ENCODE results near the gene ARHGEF4. TPM values are rescaled to one million over a fixed set of nuclear protein-coding genes. Genes with fewer than 3 reads are reported as not detected.

The ARHGEF4 gene, protein sequence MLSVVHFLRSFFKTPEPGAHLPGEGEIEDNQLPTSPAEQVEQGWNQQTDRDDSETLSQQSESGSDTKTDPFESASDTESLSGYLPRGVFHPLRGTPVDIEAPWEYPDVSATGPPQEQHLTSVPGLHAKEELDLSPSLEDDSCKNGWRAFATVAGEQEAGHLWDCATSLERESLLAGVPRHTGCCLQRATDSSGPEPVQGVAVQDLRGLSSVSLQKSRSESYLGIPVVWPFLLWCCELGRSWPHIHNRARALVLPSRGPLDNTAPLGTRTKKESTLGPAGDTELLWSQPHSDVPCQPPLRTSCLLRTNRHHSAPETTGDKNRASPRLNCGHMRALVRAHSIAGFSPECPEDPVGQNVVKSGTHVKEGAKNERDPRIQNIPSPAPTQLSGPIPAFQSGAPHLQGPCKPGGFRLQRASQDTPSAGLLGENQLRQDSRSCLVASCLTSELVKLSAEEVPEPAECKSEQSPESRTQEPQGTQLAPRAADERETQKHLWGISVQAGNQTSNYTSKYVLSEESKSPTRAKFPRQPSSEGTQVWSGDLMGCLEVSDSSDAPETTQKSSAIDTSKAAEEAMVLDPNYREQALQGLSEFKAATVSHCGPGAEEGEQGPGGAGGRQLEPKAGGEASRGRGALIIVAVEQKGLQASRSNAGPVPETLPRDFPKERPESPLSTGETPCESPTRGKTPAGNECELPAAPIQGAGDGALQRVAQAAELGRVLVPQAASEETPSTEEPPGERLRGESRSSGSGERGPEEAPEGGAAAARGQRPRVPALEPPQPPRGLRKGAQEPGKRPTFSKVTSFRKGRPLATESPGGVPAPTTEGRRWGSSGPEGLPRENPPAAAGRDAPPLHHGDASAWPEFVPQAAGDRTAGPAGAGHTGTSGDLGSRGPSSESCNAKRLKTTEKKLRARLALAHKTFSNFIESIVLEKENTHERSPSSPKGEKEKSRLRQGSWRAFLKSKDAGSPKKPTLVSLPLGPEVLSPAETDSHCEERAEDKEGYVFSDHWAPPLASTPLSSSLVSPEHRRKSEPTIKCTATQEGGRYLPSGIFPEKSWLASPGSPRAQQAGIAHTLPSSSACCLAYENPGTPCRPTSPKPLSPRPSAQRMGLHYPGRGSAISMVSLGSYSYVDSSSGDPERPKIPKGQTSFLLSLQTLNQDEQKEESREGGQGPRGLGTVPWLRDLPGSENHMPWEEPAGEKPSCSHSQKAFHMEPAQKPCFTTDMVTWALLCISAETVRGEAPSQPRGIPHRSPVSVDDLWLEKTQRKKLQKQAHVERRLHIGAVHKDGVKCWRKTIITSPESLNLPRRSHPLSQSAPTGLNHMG (N-terminal part only)
- 43.2 TPM for total RNA-seq

DNA sequence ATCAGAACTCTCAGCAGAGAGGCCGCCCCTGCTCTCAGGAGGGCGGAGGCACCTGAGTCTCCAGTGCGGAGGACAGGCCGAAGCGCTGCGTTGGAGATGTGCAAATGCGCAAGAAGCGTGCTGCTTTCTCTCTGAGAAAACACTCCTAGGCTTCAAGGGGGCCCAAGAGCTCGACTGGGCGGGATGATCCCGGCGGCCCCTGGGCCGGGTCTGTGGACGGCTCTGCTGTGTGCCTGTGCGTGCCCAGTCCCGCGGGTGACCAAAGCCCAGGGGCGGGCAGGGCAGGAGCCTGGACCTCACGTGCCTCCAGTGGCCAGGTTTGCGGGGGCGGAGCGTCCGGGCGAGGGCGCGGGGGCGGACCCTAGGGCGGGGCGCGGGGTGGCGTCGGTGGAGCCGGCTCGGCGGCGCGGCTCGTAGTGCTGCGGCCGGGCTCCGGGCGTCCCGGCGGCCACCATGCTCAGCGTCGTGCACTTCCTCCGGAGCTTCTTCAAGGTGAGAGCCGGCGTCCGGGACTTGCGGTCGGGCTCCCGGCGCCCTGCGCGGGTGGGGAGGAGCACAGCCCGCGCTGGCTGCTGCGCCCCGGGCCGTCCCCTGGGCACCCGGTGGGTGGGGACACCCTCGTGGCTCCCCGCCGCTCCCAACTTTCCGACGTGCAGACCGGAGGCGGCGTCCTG is at the start of gene ARHGEF4:
TSS of gene ARHGEF4 (plus strand) at position 414 of the 674 bp plus-strand sequence. CDS start at position 454, 40 bp downstream.
- FAIRE-seq (no peak), DNase-seq (ENCODE audit: low spot score in 2 of 2) (peak; percentile 69 to 81)

DNA sequence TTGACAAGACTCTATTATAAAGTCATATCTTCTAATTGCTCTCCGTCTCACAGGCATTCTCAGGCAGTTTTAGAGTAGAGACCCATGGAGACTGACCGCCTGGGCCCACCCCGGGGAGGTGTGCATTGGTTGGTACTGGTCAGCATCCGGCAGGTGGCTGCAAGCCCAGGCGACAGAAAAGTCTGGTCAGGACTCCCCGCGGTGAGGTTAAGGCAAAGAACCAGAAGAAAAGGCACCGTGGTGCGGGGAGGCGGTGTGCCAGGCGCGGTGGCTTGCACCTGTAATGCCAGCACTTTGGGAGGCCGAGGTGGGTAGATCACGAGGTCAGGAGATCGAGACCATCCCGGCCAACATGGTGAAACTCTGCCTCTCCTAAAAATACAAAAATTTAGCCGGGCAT is 48.9 kb upstream of the ARHGEF4 start:
- FAIRE-seq (no peak), DNase-seq (ENCODE audit: low spot score in 2 of 2) (no peak)

DNA sequence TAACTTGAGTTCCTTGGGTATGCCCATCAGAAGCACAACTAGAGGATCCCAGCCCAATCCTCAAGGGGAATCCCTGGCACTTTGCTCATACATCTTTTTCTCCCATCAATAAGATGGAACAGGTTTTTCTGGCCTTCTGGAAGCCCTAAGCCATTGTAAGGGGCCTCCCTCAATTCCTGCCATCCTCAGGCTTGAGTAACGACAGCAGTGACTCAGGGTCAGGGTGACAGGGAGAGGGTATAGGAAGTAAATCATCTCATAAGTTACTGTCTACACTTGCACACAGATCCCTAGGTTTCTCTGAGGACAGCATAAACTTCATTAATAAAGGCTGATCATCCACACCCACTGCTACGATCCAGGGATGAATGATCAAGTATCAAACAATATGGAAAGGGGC is 46.4 kb upstream of the ARHGEF4 start:
- DNase-seq (ENCODE audit: low spot score in 2 of 2) (no peak), FAIRE-seq (no peak)

DNA sequence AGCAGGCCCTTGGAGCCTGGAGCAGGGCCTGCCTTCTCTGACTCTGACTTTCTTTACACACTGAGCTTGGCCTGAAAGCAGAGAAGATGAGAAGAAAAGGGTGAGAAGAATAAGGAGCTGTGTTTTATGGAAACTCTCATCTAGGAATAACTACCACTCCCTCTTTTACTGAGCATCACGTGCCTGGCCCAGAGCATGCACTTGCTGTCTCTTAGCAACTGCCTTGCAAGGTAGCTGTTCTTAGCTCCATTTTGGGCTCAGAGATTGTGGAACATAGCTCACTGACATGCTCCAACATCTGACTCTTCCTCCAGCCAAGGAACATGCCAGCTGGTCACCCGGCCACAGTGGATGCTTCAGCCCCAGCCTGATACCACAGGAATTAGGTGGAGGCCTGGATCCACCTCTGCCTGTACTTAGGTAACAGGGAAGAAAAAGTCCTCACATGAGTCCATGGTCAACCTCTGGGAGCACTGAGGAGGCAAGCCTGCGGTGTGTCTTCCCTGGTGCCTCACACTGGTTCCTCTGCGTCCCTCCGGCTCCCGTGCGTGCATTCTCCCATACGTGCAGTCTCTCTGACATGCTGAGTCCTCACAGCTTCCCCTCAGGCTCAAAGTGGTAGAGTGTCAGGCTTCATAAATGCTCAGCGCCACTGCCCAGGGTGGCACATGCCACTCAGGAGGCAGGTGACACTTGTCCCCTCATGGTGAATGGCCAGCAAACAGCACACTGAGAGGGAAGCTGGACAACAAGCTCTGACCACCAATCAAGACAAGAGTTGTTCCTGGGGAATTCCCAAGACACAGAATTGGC is 45.7 kb upstream of the ARHGEF4 start:
- FAIRE-seq (no peak), DNase-seq (ENCODE audit: low spot score in 2 of 2) (no peak)

DNA sequence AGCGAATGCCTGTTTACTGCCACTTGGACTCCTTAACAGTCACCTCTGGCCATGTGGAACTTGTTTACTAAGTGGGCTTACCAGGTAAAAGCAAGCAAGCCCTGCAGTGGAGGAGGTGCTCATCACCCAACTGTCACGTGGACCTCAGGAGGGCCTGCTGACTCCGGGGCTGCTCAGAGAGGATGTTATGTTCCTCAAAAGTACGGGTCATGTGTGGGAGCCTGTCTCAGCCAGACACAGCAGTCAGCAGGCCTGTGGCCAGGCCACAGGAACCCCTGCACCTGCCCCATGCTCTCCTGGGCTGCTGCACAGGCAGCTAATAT is 45.1 kb upstream of the ARHGEF4 start:
- DNase-seq (ENCODE audit: low spot score in 2 of 2) (no peak), FAIRE-seq (no peak)

DNA sequence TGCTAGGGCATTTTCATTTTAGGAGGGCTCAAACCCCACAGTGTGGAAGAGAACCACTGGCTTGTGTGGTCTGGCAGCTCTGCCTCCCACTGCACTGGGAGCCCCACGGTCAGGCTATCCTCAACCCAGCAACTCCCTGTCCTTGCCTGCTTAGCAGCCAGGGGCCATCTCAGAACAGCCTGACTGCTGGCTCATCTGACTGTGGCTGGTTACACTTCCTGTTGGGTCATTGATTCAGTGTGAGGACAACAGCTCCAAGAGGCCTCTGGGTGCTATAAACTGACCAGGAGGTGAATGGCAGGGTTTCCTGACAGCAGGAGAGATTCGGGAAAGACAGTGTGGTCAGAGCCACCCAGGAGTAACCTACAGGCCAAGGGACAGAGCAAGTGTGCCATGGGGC is 41.3 kb upstream of the ARHGEF4 start:
- no peak for DNase-seq (ENCODE audit: low spot score in 2 of 2)
- FAIRE-seq, result no peak

DNA sequence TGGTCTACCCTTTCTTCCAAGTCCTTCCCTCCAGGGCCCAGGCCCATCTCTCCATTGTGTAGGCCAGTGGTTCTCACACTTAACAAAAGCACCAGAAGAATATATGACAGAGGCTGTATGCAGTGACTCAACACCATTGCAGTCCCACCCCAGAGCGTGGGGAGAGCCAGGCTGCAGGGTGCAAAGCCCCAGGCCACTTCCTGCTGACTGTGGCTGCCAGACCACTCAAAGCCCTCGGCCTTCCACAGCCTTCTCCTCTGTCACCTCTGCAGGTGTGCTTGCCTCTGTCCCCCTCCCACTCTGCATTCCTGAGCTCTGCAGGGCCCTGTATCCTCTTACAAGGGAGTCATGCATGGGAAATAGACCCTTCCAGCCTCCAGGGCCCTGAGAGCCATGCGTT is 40.4 kb upstream of the ARHGEF4 start:
- FAIRE-seq, result no peak
- no peak for DNase-seq (ENCODE audit: low spot score in 2 of 2)

DNA sequence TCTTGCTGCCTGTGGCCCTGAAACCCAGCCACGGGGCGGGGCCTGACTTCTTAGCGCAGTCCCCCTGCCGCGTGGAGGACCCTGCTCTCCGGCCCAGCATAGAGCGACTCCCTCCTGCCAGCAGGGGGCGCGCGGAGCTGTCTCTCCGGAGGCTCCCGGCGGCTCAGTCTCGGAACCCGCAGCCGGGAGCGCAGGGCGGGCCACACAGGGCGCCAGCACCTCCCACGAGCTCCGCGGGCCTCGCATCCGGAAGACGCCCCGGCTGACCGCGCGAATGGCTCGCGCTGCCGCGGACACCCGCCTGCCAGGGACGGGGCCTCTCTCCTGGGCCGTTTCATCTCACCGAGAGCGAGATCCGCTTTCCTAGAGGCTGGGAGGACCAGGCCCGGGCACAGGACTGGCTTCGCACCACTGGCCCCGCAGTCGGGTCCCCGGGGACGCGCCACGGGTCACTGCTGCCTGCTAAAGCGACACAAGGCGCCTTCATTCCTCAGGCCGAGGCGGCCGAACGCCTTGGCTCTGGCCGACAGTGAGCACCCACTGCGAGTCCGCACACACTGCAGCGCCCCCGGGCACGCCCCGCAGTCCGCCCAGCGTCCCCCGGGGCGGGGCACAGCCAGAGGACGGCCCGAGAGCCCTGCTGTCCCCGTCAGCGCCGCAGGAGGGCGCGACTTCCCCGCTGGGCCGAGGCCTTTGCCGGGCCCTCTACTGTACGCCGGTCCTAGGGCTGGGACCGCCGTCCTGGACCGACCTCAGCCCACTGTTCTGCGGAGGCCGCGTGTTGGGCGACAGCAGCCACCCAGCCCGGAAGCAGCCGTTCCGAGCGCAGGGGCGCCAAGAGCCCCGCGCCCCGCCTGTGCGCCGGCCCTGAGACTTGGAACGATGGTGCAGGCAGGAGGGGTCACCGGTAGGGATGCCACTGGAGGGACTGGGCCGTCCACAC is 39.0 kb upstream of the ARHGEF4 start:
- FAIRE-seq, result no peak
- peak; percentile 87 to 88 for DNase-seq (ENCODE audit: low spot score in 2 of 2)

DNA sequence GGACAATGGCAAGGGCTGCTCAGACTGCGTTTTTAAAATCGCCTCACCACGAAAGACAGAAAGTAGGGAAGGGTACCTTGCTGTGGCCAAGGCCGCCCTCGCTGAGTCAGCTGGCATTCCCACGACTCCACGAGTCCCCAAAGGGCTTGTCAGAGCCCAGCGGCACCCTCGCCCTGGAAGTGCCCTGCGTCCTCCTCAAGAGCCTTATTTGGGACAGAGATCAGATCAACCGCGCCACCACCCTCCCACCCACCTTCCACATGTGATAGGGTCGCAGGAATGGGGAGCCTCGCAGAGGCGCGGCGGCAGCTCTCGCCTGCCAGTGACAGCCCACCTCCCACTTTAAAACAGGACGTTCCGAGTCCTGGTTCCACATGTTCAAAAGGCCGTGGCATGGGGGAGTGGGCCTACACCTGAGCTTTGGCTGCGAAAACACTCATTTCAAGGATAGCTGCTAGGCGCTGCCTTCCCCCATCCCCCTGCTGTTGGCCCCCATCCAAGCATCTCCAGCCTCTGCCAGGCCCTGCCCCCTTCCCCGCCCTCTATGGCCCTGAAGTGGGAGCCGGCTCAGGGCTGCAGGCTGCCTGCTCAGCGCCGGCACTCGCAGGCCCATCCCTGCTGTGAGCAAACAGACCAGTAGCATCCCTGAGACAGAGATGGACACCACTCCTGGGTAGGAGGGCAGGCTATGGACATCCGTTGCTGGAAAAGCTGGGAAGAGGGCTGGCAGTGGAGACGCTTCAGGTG is 38.1 kb upstream of the ARHGEF4 start:
- FAIRE-seq, result no peak
- peak in 1 of 2 donors; percentile 41 for DNase-seq (ENCODE audit: low spot score in 2 of 2)

DNA sequence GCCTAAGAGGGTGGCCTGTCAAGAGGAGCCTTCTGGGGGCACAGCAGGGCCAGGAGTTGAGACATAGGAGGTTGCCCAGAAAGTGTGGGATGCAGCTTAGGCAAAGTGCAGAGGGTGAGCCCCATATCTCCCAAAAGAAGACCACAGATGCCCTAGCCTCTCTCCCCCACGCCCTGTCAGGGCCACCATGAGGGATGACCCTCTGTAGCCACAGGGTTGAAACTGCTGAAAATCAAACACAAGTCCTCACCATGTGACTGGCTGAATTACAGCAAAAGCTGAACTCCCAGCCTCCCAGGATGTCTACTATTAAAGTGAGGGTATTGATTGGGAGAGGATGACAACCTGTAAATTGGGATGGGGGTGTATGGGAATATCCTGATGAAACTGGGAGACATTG is 37.4 kb upstream of the ARHGEF4 start:
- DNase-seq (ENCODE audit: low spot score in 2 of 2), result no peak
- FAIRE-seq, result no peak

DNA sequence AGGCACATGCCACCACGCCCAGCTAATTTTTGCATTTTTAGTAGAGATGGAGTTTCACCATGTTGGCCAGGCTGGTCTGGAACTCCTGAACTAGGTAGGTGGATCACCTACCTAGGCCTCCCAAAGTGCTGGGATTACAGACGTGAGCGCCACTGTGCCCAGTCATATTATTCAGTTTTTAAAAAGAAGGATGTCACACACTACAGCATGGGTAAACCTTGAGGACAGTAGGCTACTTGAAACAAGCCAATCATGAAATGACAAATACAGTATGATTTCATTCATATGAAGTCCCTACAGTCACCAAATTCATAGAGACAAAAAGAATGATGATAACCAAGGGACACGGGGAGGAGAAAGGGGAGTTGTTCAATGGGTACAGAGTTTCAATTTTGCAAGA is 31.1 kb upstream of the ARHGEF4 start:
- FAIRE-seq (no peak), DNase-seq (ENCODE audit: low spot score in 2 of 2) (no peak)

DNA sequence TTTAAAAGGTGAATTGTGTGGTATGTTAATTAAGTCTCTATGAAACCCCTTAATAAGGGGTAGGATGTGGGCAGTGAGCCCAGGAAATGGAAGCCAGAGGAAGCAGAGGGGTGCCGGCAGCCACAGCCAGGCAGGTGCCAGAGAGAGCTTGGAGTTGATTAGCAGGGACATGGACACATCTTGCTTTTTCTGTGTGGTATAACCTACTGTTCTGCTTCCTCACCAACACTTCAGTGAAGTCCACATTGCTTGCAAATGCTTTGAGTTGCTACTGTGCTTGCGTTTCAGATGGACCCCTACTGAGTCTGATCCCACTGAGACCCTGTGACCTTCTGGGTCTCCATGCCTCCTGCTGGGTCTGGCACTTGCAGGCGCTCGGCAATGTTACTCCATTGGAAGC is 30.3 kb upstream of the ARHGEF4 start:
- no peak for FAIRE-seq
- no peak for DNase-seq (ENCODE audit: low spot score in 2 of 2)

DNA sequence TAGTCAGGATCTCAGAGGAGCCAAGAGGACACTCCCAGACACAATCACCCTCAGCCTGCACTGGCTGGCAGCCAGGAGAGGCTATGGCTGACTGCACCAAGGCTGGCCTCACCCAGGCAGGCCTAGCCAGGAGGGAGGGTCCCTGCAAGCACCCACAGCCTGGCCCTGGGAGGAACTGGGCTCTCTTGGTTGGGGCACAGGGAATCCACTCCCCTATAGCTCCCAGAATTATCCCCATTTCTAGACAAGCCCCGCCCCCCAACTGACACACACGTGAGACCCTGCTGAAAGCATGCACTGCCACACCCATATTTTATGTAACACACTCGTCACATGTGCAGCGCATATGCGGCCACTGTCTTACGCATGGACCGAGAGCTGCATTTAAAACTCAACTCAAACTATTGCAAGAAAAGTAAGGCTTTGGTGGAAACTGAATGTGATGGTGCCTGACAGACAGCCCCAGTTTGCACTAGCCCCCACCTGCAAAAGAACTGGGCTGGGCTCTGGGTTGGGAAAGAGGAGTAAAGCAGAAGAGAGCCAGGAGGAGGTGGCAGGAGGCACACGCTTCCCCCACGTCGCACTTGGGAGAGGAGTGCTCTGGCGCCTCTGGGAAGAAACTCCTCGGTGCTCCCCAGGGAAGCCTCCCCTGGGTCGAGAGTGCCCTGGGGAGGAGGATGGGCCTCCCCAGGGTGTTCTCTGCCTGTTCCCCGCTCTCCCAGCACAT is 28.9 kb upstream of the ARHGEF4 start:
- DNase-seq (ENCODE audit: low spot score in 2 of 2), result no peak
- no peak for FAIRE-seq

DNA sequence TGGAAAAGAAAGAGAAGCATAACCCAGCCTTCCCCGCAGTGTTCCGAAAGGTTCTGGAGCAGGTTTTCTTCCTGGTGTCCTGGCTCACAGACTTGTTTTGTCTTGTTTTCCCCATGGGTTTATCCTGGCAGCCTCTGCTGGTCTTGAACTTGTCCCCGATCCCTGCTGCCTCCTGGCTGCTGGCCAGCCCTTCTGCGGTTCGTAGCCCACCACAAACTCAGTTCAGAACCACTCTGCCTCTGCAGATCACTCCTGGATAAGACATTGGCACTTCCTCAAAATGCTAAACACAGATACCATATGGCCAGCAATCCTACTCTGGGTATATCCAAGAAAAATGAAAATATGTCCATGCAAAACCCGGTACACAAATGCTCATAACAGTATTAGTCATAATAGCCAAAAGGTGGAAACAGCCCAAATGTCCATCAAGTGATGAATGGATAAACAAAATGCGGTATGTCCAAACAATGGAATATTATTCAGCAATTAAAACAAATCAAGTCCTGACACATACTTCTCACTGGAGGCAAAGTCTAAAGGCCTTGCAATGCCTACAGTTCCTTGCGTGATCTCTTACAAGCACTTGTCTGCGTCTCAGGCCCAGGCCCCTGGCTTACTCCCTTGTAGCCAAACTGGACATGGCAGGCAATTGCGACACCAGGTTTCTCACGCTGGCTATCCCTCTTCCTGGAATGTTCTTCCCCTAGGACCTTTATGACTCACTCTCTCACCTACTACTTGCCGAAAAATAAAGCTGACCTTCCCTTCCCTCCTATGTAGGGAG is 28.0 kb upstream of the ARHGEF4 start:
- FAIRE-seq, result no peak

DNA sequence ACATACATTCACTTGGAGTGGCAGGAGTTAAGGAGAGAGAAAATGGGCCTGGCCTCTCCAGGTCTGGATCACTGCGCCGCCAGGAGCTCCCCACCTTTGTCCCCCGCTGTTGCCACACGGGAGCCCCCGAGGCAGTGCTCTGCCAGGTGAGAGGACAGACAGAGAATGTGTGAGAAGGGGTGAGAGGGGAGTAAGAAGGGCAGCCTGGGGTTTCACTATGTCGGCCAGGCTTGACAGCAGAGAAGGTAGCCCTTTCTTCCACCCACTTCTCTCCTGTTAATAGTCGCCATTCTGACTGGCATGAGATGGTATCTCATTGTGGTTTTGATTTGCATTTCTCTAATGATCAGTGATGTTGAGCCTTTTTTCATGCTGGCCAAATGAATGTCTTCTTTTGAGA is 26.2 kb upstream of the ARHGEF4 start:
- DNase-seq (ENCODE audit: low spot score in 2 of 2), result no peak
- FAIRE-seq, result no peak

More for the DNA sequence above, 28.0 kb upstream of the ARHGEF4 start:
- DNase-seq (ENCODE audit: low spot score in 2 of 2), result no peak

DNA sequence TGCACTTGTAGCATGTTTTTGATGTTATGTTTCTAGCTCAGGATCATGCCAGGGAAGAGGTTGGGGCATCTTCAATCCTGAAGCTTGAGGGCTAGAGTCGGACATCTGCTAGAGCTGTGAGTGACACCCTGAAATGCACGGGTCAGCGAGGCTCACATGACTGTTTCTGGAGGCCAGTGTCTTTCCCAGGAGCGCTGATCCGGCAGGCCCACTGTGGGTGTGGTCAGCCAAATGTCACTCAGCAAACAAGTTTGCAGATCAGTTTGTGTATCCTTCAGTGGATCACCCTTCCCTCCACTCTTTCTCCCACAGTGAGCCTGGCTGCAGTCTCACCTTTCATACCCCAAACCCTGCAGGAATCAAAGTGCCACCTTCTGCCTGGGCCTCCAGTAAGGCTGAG is 23.0 kb upstream of the ARHGEF4 start:
- no peak for FAIRE-seq

More for the DNA sequence above, 23.0 kb upstream of the ARHGEF4 start:
- no peak for DNase-seq (ENCODE audit: low spot score in 2 of 2)

Data from frontal cortex (tissue), 4 donors.